DMS 273 treated with DMSO at 0.1 percent for 48 hours (cell line): ENCODE data around the gene SRCIN1.

ENCODE experiments used
- DNase-seq: peaks from one replicate; lab custom pipeline; 2025; lab: John Stamatoyannopoulos, UW

SRCIN1 gene

DNA sequence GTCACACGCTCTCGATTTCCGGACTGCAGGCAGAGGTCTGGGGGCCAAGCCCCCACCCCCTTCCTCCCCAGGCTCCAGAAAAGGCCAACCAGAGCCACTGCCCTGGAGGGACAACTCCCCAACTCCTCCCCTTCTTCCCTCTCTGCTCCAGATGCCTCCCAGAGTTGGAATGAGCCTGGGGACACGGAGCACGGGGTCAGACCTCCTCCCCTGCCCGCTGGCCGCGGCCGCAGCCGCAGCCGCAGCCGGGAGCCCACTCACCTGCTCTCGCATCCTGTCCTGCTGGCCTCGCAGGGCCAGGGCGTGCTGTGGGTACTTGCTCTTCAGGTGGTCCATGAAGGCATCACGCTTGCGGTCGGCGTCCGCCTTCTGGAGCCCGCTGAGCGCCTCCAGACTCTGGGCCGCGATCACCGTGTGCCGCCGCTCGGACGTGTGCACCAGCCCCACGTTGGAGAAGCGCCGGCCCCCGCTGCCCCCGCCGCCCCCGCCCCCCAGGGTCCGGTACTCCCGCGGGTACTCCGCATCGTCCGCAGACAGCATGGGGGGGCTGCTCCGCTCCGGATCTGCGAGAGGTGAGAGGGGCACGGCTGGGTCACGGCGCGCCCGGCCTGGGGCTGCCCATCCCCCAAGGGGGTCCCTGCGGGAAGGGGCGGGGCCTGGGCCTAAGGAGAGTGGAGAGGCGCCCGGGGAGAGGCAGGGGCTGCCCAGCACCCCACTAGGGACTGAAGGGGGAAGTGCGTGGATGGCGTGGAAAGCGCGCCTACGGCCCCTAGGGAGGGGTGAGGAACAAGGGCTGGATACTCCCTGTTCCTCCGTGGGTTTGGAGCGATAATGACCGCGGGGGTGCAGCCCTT is 27.3 kb downstream of the SRCIN1 start:
- no peak for DNase-seq

DNA sequence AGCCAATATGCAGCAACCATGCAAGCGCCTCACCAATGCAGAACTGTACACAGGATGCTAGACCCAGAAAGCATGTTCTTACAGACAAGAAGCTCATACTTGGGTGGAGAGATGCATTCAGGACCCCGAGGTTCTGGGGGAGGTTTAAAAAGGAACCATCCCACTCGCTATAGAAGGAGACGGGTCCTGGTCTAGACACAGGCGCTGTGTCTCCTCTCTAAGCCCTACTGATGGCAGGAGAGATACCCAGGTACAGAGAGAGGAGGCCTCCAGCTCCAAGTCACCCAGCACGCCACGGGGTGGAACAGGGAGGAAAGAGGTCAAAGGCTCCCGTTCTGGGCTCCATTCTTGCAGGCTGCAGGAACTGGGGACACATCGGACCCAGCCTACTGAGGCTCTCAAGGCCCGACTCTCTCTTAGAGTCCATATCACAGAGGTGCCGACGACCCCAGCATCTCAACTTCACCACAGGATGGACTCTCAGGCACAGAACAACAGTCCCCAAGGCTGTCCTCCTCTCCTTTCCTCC is 28.0 kb downstream of the SRCIN1 start:
- no peak for DNase-seq

DNA sequence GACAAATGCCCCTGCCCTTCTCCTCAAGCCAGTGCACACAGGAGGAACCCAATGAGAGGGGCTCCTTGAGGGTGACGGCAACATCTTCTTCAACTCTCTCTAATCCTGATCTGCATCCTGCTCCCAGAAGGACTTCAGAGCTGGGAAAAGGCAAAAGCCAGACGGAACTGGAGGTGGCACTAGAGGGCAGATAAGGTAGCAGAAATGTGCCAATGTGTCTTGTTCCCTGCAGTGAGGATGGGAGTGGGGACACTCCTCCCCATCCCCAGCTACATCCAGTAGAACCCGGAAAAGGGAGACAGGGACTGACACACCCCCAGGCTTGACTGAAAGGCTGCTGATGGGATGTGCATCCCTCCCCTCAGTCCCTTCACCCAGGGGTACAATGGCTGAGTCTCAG is 28.5 kb downstream of the SRCIN1 start:
- DNase-seq, result no peak

DNA sequence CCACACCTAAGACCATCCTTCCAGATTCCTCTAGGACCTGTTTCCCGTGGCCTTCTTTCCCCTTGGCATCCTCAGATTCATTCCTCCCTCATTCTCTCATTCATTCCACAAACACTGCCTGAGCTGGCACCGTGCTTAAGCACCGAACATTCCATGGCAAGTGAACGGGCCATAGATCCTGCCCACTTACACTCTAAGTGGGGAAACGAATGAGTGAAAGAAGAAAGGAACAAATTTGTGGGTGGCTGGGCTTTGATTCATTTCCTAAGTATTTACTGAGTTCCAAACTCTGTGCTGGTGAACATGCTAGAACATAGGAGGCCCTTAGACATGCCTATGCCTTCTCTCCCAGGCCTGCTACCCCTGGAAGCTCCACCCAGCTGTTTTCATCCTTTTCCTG is 30.0 kb downstream of the SRCIN1 start:
- DNase-seq, result no peak

GRCh38 chr17:38574712-38575111 is 31.0 kb downstream of the SRCIN1 start:
- no peak for DNase-seq

DNA sequence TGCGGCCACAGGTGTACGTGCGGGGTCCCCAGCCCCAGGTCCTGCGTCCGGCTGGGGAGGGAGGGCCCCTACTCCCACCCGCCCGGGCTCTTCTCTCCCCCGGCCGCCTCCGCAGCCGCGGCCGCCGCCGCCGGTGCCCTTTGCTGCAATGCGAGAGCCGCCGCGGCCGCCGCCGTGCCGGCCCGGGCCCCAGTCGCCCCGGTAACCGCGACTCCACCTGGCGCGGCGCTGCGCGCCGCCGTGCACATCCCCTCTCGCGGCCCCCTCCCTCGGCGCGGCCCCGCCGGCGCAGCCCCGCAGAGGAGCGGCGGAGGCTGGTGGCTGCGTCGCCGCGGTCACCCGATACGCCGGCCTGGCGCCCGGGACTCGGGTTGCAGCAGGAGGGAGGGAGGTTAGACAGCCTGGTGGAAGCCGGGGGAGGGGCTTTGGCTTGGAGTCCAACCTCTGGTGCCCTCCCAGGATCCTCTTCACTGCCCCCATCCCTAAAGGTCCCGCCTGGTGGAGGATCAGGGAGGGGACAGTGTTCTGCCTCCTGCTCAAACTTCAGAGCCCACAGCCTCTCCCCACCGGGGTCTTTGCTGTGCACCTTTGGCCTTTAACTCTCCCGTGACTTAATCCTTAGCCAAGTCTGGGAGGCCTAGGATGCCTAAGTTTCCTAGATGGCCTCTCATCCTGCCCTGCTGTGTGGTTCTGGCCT is 32.9 kb downstream of the SRCIN1 start:
- peak; percentile 22 for DNase-seq

GRCh38 chr17:38571833-38572668 is 33.7 kb downstream of the SRCIN1 start:
- DNase-seq, result no peak

DNA sequence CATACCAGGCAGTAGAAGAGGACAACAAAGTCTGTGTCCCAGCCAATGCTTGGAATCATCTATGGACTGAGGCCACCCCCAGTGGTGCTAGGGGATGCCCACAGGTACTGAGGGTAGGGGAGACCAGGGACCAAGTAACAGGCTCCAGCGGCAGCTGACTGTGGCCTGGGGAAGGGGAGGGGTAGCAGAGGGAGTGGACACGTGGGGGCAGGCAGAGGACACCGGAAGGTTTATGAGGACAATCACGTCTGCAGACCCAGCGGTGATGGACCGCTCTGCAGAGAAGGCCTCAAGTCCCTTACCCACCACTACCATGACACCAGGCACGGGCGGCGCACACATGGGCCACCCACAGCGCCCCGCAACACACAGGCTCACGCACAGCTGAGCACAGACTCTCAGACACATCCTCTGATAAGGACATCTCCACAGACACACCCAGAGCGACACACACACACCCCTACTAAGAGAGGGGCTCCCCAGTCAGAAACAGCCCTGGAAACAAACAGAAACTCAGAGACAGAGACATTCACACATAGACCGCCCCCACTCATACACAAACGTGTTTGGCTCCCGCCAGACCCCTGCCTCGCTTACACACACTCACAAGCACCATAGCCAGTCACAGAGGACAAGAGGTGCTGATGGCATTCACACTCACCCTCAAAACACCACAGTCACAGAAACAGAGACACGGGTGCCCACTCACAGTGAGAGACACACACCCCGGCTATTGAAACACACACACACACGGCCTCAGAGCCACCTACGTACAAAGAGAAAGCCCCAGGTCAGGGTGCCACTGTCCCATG is 35.8 kb downstream of the SRCIN1 start:
- no peak for DNase-seq

DNA sequence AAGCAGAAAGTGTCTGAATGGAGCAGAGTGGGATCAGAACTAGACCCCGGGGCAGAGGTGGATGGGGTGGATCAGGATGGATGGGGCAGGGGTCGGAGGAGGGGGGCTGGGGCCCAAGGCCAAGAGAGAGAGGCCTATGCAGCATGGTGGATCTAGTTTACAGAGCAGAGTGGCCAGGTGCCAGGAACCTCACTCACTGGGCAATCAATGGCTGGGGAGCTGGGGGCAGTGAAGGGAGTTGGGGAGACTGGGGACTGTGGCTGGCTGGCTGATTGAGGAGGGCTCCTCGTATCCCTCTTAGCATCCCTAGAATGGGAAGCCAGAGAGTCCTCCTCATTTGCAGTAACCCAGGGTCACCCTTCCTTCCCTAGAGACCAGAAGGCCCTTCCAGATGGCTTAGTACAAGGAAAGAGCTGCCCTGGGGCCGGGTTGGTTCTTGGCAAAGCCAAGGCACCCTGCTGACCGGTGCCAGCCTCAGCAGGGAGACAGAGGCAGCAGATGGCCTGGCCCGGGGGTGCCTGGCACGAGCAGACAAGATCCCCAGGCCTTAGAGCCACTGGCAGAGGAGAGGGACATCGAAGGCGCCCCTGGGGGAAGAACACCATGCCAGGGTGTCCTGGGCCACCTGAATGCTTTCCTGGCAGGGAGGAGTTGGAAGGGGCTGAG is 36.8 kb downstream of the SRCIN1 start:
- peak; percentile 39 for DNase-seq

DNA sequence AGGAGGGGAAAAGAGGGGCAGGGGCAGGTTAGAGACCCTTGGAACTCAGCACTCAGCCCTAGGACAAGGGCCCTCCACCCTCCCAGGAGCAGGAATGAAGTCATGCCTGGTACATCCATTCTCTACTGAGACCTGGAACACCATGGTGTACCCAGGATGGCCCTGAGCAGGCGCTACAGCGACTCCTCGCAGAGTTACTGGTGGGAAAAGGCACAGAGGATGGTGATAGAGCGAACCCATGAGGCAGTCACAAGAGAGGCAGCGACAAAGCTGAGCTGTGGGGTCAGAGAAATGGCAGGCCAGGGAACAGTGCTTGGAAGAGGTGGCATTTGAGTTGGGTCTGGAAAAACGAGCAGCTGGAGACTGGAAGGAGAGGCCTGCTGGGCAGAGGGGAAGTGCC is 37.5 kb downstream of the SRCIN1 start:
- no peak for DNase-seq

- no peak for DNase-seq
Measured at GRCh38 chr17:38567350-38567749, 38.4 kb downstream of the SRCIN1 start.

DNA sequence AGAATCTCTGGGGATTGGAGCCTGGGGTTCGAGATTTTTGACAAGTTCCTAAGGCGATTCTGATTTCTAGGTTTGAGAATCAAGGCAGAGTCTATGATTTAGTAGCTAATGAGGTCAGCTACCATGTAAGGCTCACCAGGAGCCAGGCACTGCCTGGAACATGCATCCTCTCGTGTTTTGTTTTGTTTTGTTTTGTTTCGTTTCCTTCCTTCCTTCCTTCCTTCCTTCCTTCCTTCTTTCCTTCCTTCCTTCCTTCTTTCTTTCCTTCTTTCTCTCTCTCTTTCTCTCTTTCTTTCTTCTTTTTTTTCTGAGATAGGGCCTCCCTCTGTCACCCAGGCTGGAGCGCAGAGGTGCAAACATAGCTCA is 39.1 kb downstream of the SRCIN1 start:
- no peak for DNase-seq

- no peak for DNase-seq
Measured at GRCh38 chr17:38565853-38566665, 39.7 kb downstream of the SRCIN1 start.

DNA sequence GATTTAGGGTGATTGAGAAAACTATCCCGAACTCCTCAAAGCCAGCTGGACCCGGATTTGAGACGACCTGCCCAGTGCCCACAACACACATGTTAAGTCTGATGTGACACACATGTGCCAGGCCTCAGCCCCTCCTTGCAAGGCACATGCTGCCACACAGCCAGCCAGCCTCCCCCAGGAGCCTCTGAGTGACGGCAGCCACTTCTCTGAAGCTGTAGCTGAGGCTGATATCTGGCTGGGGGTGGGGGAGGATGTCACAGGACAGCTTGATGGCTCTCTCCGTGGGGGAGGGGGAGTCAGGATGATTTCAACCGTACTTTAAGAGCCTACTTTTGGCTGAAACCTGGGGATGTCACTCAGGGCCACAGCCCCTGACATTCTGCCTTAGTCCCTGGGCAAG is 40.9 kb downstream of the SRCIN1 start:
- DNase-seq, result no peak

- no peak for DNase-seq
Measured at GRCh38 chr17:38564254-38564837, 41.4 kb downstream of the SRCIN1 start.

- no peak for DNase-seq
Measured at GRCh38 chr17:38563362-38564253, 42.1 kb downstream of the SRCIN1 start.

- no peak for DNase-seq
Measured at GRCh38 chr17:38562903-38563302, 42.8 kb downstream of the SRCIN1 start.

- no peak for DNase-seq
Measured at GRCh38 chr17:38562215-38562569, 43.6 kb downstream of the SRCIN1 start.
